ENCODE data around the gene PIM2. TPM values are rescaled to one million over a fixed set of nuclear protein-coding genes. Genes with fewer than 3 reads are reported as not detected.

The PIM2 gene
- total and polyA plus RNA-seq, 9 of the 15 experiments (the other 6 are each of a cell fraction or from before 2014, with no cell fraction given), result 67.6 to 191 (median 108) TPM

- peak; percentile 99 for TF ChIP-seq PRDM10 (IDR thresholded peaks at IDR 0.05; ENCODE audit: partially characterized antibody)
- 0 out of 2 replicates have a peak, but pooled peaks have one; percentile 32 for TF ChIP-seq HMBOX1 (IDR thresholded peaks at IDR 0.05)
- TF ChIP-seq EP400 (IDR thresholded peaks at IDR 0.05), result 0 out of 2 replicates have a peak, but pooled peaks have one; percentile 72
- TF ChIP-seq GTF3C2 (IDR thresholded peaks at IDR 0.05; ENCODE audit: borderline replicate concordance, extremely low read depth, insufficient read length), result no peak
- TF ChIP-seq TSC22D4 (tag; IDR thresholded peaks at IDR 0.05), result no peak
- TF ChIP-seq POLR2AphosphoS5 (IDR thresholded peaks at IDR 0.05; ENCODE audit: control insufficient read depth, insufficient read depth, low read depth, low read length), result peak; percentile 29
- TF ChIP-seq PURB (CRISPR knock-in tag; IDR thresholded peaks at IDR 0.05; ENCODE audit: low read depth), result no peak
- peak; percentile 79 for TF ChIP-seq GABPA (tag; conservative IDR thresholded peaks at IDR 0.05; ENCODE audit: low read depth)
- TF ChIP-seq SREBF1 (IDR thresholded peaks at IDR 0.05; ENCODE audit: borderline replicate concordance, low read depth, low read length), result peak; percentile 76; the same call in 1 of the 2 replicates
- TF ChIP-seq NR3C1 (CRISPR knock-in tag; IDR thresholded peaks at IDR 0.05), result no peak
- peak in 1 of 2 experiments; percentile 53; a peak in 1 of 4 replicates for TF ChIP-seq MNT (conservative IDR thresholded peaks at IDR 0.05)
Measured at GRCh38 chrX:48897157-48897624, 21.6 kb downstream of the PIM2 start (continued).

Measured in K562 (cell line).